Raji (cell line): ENCODE measurements around the gene BAG3.

Experiments
- POLR2A ChIP-seq: IDR thresholded peaks from 2 replicates; pipeline ENCODE4 v1.6.1; 2011; ENCODE audit warnings: low read depth, low read length, control low read depth; ENCODE audit not compliant: insufficient read depth

The BAG3 gene

DNA sequence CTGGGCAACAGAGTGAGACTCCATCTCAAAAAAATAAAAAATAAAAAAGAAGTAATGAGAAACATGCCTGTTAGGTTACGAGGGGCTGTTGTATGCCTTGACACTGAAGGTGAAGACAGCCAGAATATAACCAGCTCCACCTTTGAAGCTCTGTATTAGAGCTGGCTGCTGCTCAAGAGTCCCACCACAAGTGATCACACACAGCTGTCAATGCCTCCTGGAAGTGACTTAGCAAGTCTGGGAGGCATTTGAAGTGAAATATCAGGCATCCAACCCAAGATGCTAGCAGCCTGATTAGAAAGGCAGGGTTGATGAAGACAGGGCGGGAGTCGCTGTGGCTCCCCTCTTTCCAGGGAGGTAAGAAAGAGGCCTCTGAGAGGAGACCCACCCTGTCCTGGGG is 40.5 kb downstream of the BAG3 start:
- no peak for TF ChIP-seq POLR2A

GRCh38 chr10:119693262-119693957 is 42.2 kb downstream of the BAG3 start:
- TF ChIP-seq POLR2A, result no peak

- TF ChIP-seq POLR2A, result no peak
Measured at GRCh38 chr10:119694608-119695007, 43.4 kb downstream of the BAG3 start.

- TF ChIP-seq POLR2A, result no peak
Measured at GRCh38 chr10:119700321-119700954, 49.3 kb downstream of the BAG3 start.

GRCh38 chr10:119701861-119702260 is 50.7 kb downstream of the BAG3 start:
- TF ChIP-seq POLR2A, result no peak

DNA sequence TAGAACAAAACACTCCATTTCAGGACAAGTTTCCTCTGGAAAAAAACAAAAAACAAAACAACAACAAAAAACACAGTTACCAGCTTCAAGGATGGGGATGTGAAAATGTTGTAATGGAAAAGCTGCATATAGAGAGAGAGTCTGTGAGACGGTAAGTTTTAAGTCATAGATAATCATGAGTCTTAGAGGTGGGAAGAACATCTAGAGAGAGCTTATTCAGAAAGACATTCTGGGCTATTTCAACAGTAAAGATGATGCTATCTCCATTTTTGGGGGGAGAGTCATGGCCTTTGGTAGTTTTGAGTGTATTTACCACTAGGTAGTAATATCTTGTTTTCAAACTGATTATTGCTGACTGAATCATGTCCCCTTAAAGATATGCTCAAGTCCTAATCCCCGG is 51.4 kb downstream of the BAG3 start:
- no peak for TF ChIP-seq POLR2A

GRCh38 chr10:119703903-119704508 is 52.8 kb downstream of the BAG3 start:
- no peak for TF ChIP-seq POLR2A

GRCh38 chr10:119705434-119705831 is 54.3 kb downstream of the BAG3 start:
- TF ChIP-seq POLR2A, result no peak

DNA sequence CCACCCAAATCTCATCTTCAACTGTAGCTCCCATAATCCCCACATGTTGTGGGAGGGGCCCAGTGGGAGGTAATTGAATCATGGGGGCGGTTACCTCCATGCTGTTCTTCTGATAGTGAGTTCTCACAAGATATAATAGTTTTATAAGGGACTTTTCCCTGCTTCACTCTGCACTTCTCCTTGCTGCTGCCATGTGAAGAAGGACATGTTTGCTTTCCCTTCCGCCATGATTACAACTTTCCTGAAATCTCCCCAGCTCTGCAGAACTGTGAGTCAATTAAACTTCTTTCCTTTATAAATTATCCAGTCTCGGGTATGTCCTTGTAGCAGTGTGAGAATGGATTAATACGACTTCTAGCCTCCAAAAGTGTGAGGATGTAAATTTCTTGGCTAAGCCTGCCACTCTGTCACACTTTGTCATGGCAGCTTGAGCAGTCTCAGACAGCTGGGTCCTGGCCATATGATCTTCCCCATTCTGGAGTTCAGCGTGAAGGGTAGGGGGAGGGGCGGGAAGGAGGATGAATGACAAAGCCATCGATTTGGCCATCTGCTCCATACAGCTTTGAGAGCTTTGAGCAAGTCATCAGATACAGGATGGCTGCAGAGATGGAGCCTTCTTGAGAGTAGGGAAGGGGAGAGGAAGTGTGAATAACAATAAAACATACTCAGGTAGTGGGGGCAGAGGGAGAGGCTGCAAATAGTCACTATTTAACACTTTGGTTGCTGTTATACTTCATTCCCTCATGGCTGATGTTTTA is 55.5 kb downstream of the BAG3 start:
- TF ChIP-seq POLR2A, result no peak

- TF ChIP-seq POLR2A, result no peak
Measured at GRCh38 chr10:119713744-119714483, 62.7 kb downstream of the BAG3 start.

DNA sequence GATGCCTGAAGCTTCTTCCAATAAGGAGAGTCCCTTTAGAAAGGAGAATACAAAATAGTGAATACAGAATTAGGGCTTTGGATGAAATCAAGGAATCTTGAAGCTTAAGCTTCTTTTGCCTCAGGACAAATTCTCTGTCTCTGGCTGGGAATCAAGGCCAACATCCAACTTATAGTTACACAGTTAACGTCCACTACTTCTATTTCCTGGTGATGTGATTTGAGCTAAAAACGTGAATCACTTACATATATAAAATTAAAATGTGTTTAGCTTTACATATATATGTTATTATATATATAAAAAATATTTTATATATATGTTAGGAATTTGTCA is 63.3 kb downstream of the BAG3 start:
- TF ChIP-seq POLR2A, result no peak

DNA sequence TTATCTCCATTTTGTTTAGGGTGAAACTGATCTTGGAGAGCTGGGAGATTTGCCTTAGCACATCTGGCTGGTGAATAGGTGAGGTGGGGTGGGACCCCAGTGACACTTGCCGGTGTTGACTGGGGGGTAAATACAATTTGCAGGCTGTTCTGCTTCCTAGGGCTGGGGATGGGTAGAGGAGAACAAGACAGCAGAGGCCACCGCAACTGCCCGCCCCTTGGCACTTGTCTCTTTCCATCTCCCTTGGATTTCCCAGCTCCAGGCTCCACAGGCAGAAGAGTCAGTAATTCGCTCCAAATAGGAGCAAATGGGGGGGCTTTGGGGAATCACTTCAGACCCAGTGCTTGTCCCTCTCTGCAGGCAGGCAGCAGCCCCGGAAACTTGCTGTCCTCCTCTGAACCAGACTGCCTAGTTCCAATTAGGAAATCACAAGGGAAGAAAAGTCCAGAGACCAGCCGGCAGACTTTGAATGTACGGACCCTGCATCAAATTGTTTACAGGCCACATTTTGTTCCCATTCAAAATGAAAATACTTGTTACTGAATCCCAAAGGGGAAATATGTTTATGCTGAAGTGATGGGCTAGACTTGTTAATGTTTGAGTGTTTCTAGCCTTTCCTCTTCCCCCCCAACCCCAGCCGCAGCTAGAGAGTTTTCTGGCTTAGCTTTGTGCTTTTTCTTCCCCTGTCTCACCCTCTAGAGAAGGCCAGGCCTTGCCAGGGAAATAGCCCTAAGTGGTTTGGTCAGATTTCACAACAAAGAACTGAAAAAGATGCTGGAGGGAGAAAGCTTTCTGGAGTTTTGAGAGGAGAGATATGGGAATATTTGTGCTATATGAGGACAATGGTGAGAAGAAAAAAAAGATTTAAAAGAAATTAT is 64.7 kb downstream of the BAG3 start:
- no peak for TF ChIP-seq POLR2A

DNA sequence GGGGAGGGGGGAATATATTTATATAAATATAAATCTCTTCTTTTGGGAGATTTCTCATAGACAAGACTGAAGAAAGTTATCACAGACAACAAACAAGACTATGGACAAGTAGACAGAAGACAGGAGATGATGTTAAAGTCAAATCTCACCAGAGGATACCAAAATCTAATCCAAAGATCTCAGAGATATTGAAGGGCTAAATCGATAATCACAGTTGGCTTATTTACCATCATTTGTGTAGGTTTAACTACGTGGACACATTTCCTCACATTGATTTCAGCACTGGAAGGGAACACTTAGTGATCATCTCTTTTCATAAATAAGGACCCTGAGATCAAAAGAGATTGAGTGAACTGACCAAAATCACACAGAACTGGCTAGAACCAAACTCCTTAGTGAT is 72.0 kb downstream of the BAG3 start:
- TF ChIP-seq POLR2A, result no peak

DNA sequence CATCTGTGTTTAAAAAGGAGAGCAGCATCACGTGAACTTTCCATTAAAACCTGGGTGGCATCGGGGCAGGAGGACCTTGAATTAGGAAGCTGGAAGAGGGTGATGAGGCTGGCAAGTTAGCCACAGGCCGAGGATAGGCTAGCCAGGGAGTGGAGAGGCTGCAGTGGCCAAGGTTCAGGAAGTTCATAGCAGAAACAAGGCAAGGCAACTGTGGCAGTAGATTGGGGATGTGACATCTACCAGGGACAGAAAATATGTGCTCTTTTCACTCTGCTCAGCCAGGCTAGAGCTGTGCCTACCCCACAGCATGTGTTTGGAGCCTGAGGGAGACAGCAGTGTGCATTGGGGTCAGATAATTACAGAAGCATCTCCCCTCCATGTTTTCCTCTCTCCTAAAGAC is 72.4 kb downstream of the BAG3 start:
- no peak for TF ChIP-seq POLR2A

GRCh38 chr10:119724593-119725516 is 73.7 kb downstream of the BAG3 start:
- no peak for TF ChIP-seq POLR2A
